Activated naive CD4-positive, alpha-beta T cell (primary cell): ENCODE results near the gene SLC41A2.

ENCODE experiments used
- DNase-seq, 4 experiments: peaks; one replicate each; lab custom pipeline; 2025; lab: John Stamatoyannopoulos, UW

SLC41A2 gene

GRCh38 chr12:104929368-104929767 is 28.7 kb downstream of the SLC41A2 start:
- DNase-seq, result no peak

GRCh38 chr12:104928036-104928745 is 29.9 kb downstream of the SLC41A2 start:
- no peak for DNase-seq

- no peak for DNase-seq
These were observed 32.6 kb downstream of the SLC41A2 start for GRCh38 chr12:104925501-104925900.

- no peak for DNase-seq
These were observed 36.8 kb downstream of the SLC41A2 start for GRCh38 chr12:104921340-104921739.

GRCh38 chr12:104911942-104912341 is 46.1 kb downstream of the SLC41A2 start:
- no peak for DNase-seq

- no peak for DNase-seq
These were observed 47.8 kb downstream of the SLC41A2 start for GRCh38 chr12:104910196-104910840.

GRCh38 chr12:104909761-104910160 is 48.3 kb downstream of the SLC41A2 start:
- no peak for DNase-seq
